SU-DHL-6 (cell line): ENCODE results near the gene DCBLD2.

Experiments
- CTCF ChIP-seq: fragments of 200-600 bp; sonication (generic); IDR thresholded peaks from one replicate; pipeline ENCODE4 v1.5.1; 2017; ENCODE audit warnings: antibody characterized with exemption, mild to moderate bottlenecking, low read length, moderate library complexity; ENCODE audit not compliant: insufficient read depth, poor library complexity, severe bottlenecking
- EZH2phosphoT487 ChIP-seq: fragments of 200-600 bp; sonication (generic), shearing (Covaris generic); conservative IDR thresholded peaks from 2 replicates; pipeline ENCODE4 v1.6.1; 2018; ENCODE audit warnings: mild to moderate bottlenecking, antibody characterized with exemption, low read length, moderate library complexity, mixed read lengths

GRCh38 chr3:98808071-98808470 lies 93.4 kb downstream of the DCBLD2 start:
- no peak for TF ChIP-seq CTCF
- TF ChIP-seq EZH2phosphoT487, result no peak
